Smooth muscle cell of the umbilical artery (primary cell): ENCODE data around the gene PDE6H. TPM values are rescaled to one million over a fixed set of nuclear protein-coding genes. Genes with fewer than 3 reads are reported as not detected.

Experiments
- total RNA-seq: library from RNA; depleted of rRNA; stranded (reverse); fragments of >200 nt; gene quantifications from 2 replicates; pipeline ENCODE4 v1.2.3, GENCODE V29; 2014

Gene PDE6H
- not detected in 2 replicates for total RNA-seq

DNA sequence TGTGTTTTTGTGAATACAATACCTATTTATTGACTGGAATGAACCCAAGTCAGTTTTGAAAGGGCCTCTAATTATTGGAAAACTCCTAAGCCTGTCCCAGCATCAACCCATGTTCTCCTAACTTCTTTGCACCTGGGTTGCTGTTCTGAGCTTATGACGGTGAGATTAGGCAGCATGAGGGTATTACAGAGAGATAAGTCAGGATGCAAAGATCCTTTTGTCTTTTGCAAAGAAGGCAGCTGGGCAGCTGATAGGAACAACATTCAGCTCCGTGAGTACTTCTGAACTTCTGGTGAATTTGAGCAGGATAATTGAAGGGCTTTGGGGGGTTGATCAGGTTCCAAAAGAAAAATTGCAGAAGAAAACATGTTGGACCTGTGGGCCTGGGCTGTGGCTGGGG is at the start of gene PDE6H:
Gene PDE6H (plus strand): TSS at position 227 of the 400 bp plus-strand sequence. CDS start 4,971 bp downstream, outside the sequence.

DNA sequence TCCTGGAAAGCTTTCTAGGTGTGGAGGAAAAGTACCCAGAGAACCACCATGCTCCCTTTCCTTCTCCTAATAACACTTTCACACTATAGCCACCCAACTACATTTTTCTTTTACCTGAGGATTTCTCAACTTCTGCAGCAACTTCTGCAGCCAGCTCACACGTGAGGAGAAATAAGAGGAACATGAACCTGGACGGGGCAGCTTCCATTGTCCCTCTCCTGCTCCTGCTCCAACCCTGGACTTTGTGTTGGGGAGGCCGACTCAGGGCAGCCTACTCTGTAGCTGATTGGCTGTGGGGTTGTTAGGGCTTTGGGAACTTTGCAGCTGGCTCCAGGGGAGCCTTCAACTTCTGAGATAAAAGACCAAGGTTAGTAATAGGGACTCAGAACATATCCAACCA is 34.5 kb upstream of the PDE6H start, which contains the start of gene ERP27:
Gene ERP27 (minus strand): TSS at position 237 of the 400 bp plus-strand sequence. CDS start 29 bp downstream, at position 208.

DNA sequence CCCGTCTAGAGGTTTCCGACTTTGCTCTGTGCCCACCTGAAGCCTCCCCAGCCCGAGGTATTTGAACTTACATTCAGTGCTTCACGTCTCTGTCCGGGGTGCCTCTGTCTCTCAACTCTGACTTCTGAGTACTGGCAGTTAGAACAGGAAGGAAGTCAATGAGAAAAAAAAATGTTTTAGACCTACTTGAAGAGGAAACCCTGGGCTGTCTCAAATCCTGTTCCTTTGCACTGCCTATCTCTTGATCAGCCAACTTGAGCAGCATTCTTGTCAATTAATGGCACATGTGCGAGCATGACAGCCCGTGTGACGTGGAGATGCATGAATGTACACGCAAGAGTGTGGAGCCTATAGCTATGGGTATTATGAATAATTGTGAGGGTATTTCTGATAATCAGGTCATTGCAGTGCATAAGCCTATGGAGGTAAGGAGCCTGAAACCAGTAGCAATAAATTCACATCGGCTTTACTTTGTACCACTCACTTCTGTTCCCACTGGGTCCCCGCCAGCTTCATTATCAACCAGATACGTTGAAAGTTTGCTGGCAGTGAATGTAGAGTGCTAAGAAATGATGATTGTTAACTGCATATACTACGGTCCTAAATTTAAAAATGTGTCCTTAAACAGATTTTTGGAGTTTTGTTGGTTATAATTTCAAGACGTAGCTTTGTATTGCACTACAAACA is 11.2 kb upstream of the PDE6H start, which contains the start of gene ARHGDIB:
Gene ARHGDIB (minus strand): TSS at position 136 of the 687 bp plus-strand sequence. CDS start 10,889 bp downstream, outside the sequence.

Other genes starting within 250 kb of the PDE6H start
- gene WBP11, start 169.6 kb upstream of the PDE6H start, total RNA-seq, result 8.6 and 12.2 TPM in 2 replicates
- 1.0 and 1.2 TPM in 2 replicates for gene C12orf60, start 169.4 kb upstream of the PDE6H start, total RNA-seq
- 3.5 and 10.1 TPM in 2 replicates for gene SMCO3, start 158.9 kb upstream of the PDE6H start, total RNA-seq
- 2.6 and 6.5 TPM in 2 replicates for gene ART4, start 129.5 kb upstream of the PDE6H start, total RNA-seq
- 6.7 and 31.5 TPM in 2 replicates for gene MGP, start 87.2 kb upstream of the PDE6H start, total RNA-seq
- not detected in 2 replicates for gene ERP27, start 34.5 kb upstream of the PDE6H start, total RNA-seq
- 7.1 and 22.5 TPM in 2 replicates for gene ARHGDIB, start 11.4 kb upstream of the PDE6H start, total RNA-seq
- 0.14 and 0.30 TPM in 2 replicates for gene RERG, start 248.4 kb downstream of the PDE6H start, total RNA-seq